GM23338 (cell line): ENCODE measurements around the gene FBXO34. TPM values are rescaled to one million over a fixed set of nuclear protein-coding genes. Genes with fewer than 3 reads are reported as not detected.

ENCODE experiments used
- ATAC-seq: fragments of 200-7000 bp; cut with Tn5 transposase; 3 replicates; pipeline ENCODE4 v1.9.1; 2020
- DNase-seq: peaks from one replicate; pipeline ENCODE4 v3.0.0-alpha.2; 2015; ENCODE audit warnings: low spot score
- H2AFZ ChIP-seq: fragments of 200-600 bp; sonication (generic); 2 replicates; pipeline ENCODE4 v1.8.0; 2016; ENCODE audit warnings: antibody characterized with exemption, mild to moderate bottlenecking, moderate library complexity
- H3F3A ChIP-seq: fragments of 200-600 bp; sonication (generic); replicated peaks from 2 replicates; pipeline ENCODE4 v1.8.0; 2017; ENCODE audit warnings: antibody characterized with exemption, mixed run types, low read depth
- H3K27ac ChIP-seq: fragments of 200-600 bp; sonication (generic); 2 replicates; pipeline ENCODE4 v1.6.1; 2016; ENCODE audit warnings: low read depth
- H3K27me3 ChIP-seq: fragments of 200-600 bp; sonication (generic); 2 replicates; pipeline ENCODE4 v1.8.0; 2016; ENCODE audit warnings: mild to moderate bottlenecking, mixed run types, moderate library complexity; ENCODE audit not compliant: insufficient read depth
- H3K36me3 ChIP-seq: fragments of 200-600 bp; sonication (generic); 2 replicates; pipeline ENCODE4 v1.8.0; 2016; ENCODE audit warnings: mild to moderate bottlenecking; ENCODE audit not compliant: insufficient read depth
- H3K4me1 ChIP-seq: fragments of 200-600 bp; sonication (generic); 2 replicates; pipeline ENCODE4 v1.8.0; 2016; ENCODE audit warnings: mild to moderate bottlenecking, moderate library complexity; ENCODE audit not compliant: insufficient read depth
- H3K4me2 ChIP-seq: fragments of 200-600 bp; sonication (generic); 2 replicates; pipeline ENCODE4 v1.7.1; 2017; ENCODE audit warnings: mixed run types
- H3K4me3 ChIP-seq: fragments of 200-600 bp; sonication (generic); 2 replicates; pipeline ENCODE4 v1.6.1; 2016; ENCODE audit warnings: mixed run types
- H3K79me2 ChIP-seq: fragments of 200-600 bp; sonication (generic); replicated peaks from 2 replicates; pipeline ENCODE4 v1.8.0; 2017; ENCODE audit warnings: mild to moderate bottlenecking; ENCODE audit not compliant: insufficient read depth
- H3K9me2 ChIP-seq: fragments of 200-600 bp; sonication (generic); 2 replicates; pipeline ENCODE4 v1.8.0; 2017; ENCODE audit not compliant: insufficient read depth
- H4K20me1 ChIP-seq: fragments of 200-600 bp; sonication (generic); replicated peaks from 2 replicates; pipeline ENCODE4 v1.8.0; 2017; ENCODE audit warnings: mild to moderate bottlenecking; ENCODE audit not compliant: insufficient read depth
- H3K27ac Mint-ChIP-seq: 2 replicates; pipeline ENCODE4 v1.8.0; 2020; ENCODE audit warnings: inconsistent platforms, mild to moderate bottlenecking, moderate library complexity, mixed read lengths
- H3K27me3 Mint-ChIP-seq: 3 replicates; pipeline ENCODE4 v1.8.0; 2022; ENCODE audit warnings: low read depth, mild to moderate bottlenecking, moderate library complexity, mixed read lengths, inconsistent platforms; ENCODE audit not compliant: insufficient read depth, poor library complexity
- H3K36me3 Mint-ChIP-seq: 3 replicates; pipeline ENCODE4 v1.8.0; 2021; ENCODE audit warnings: low read depth, mild to moderate bottlenecking, inconsistent platforms, moderate library complexity, mixed read lengths
- H3K4me1 Mint-ChIP-seq: 3 replicates; pipeline ENCODE4 v1.8.0; 2020; ENCODE audit warnings: mild to moderate bottlenecking, inconsistent platforms, mixed read lengths
- H3K4me3 Mint-ChIP-seq: 3 replicates; pipeline ENCODE4 v1.8.0; 2021; ENCODE audit warnings: moderate library complexity, mild to moderate bottlenecking, inconsistent platforms, mixed read lengths
- H3K9me3 Mint-ChIP-seq: 3 replicates; pipeline ENCODE4 v1.8.0; 2020; ENCODE audit warnings: moderate library complexity, mild to moderate bottlenecking, inconsistent platforms, mixed read lengths
- CREB1 ChIP-seq: fragments of 250-450 bp; sonication (Bioruptor Pico); IDR thresholded peaks from 2 replicates; pipeline ENCODE4 v1.5.0; 2020; ENCODE audit warnings: low read depth, mild to moderate bottlenecking, moderate library complexity
- ETS1 ChIP-seq: IDR thresholded peaks from 2 replicates; pipeline ENCODE4 v1.6.1; 2016; ENCODE audit warnings: antibody characterized with exemption
- EZH2 ChIP-seq: fragments of 200-600 bp; sonication (generic); IDR thresholded peaks from one replicate; pipeline ENCODE4 v1.8.0; 2017; ENCODE audit warnings: antibody characterized with exemption, mild to moderate bottlenecking, low read depth; ENCODE audit not compliant: unreplicated experiment
- EZH2phosphoT487 ChIP-seq: fragments of 200-600 bp; sonication (generic); IDR thresholded peaks from one replicate; pipeline ENCODE4 v1.8.1; 2018; ENCODE audit warnings: antibody characterized with exemption; ENCODE audit not compliant: unreplicated experiment
- JUNB ChIP-seq: IDR thresholded peaks from one replicate; pipeline ENCODE4 v1.6.1; 2016; ENCODE audit warnings: antibody characterized with exemption; ENCODE audit not compliant: unreplicated experiment
- NANOG ChIP-seq: IDR thresholded peaks from 2 replicates; pipeline ENCODE4 v1.6.1; 2016; ENCODE audit warnings: antibody characterized with exemption, borderline replicate concordance
- POLR2AphosphoS5 ChIP-seq: IDR thresholded peaks from 2 replicates; pipeline ENCODE4 v1.6.1; 2016; ENCODE audit warnings: antibody characterized with exemption, low read depth
- REST ChIP-seq: IDR thresholded peaks from one replicate; pipeline ENCODE4 v1.6.1; 2018; ENCODE audit warnings: antibody characterized with exemption; ENCODE audit not compliant: unreplicated experiment
- STAT1 ChIP-seq: IDR thresholded peaks from one replicate; pipeline ENCODE4 v1.6.1; 2016; ENCODE audit warnings: antibody characterized with exemption; ENCODE audit not compliant: unreplicated experiment
- ZNF114 ChIP-seq: fragments of 250-450 bp; sonication (Bioruptor Pico); IDR thresholded peaks from 2 replicates; pipeline ENCODE4 v1.5.0; 2020; ENCODE audit warnings: mild to moderate bottlenecking, moderate library complexity
- ZNF462 ChIP-seq: fragments of 250-450 bp; sonication (Bioruptor Pico); IDR thresholded peaks from 2 replicates; pipeline ENCODE4 v1.5.0; 2020; ENCODE audit warnings: mild to moderate bottlenecking, moderate library complexity
- polyA plus RNA-seq: library from polyadenylated mRNA; unstranded; fragments of >200 nt; fragmentation: Nextera tagmentation; extraction: Ambion mirVana; gene quantifications from 2 replicates; pipeline ENCODE4 v1.2.1, GENCODE V29; 2016
- total RNA-seq: library from RNA; depleted of rRNA; stranded (reverse); fragments of >200 nt; shearing (Covaris generic); gene quantifications from 2 replicates; pipeline ENCODE4 v1.2.3, GENCODE V29; 2014

Gene FBXO34
- total and polyA plus RNA-seq, 2 experiments from 2014 or later = 9.4 to 13.4 TPM

GRCh38 chr14:55388160-55388559 lies 116.9 kb downstream of the FBXO34 start:
- ATAC-seq = no peak
- Mint-ChIP-seq H3K9me3 (no peaks in the 10 kb centered on the region), H3K4me1 (no peaks in the 10 kb centered on the region), H3K36me3 (peaks cover 8% of the 10 kb centered on the region), H3K27ac (no peak overlapping the region), H3K27me3 (no peaks in the 10 kb centered on the region), H3K4me3 (no peak overlapping the region)
- Histone ChIP-seq H4K20me1 (peaks cover 8% of the 10 kb centered on the region), H3K79me2 (no peaks in the 10 kb centered on the region), H3K36me3 (peaks cover 5% of the 10 kb centered on the region; the same call in 1 of the 2 replicates), H3K4me2 (no peak overlapping the region), H3K4me1 (no peaks in the 10 kb centered on the region), H2AFZ (no peak overlapping the region), H3F3A (no peaks in the 10 kb centered on the region), H3K27me3 (no peaks in the 10 kb centered on the region), H3K4me3 (no peak overlapping the region), H3K9me2 (no peaks in the 10 kb centered on the region), H3K27ac (no peak overlapping the region)
- no peak for TF ChIP-seq REST
- no peak for TF ChIP-seq NANOG
- no peak for TF ChIP-seq JUNB
- TF ChIP-seq EZH2 = no peak
- no peak for TF ChIP-seq ETS1
- no peak for DNase-seq

- Mint-ChIP-seq H3K36me3 (peaks cover 9% of the 10 kb centered on the region), H3K27ac (no peak overlapping the region), H3K9me3 (no peaks in the 10 kb centered on the region), H3K4me1 (no peaks in the 10 kb centered on the region), H3K27me3 (no peaks in the 10 kb centered on the region), H3K4me3 (no peak overlapping the region)
- Histone ChIP-seq H3K36me3 (peaks cover 5% of the 10 kb centered on the region; the same call in 1 of the 2 replicates), H3K9me2 (no peaks in the 10 kb centered on the region), H3K27ac (no peak overlapping the region), H3K27me3 (no peaks in the 10 kb centered on the region), H2AFZ (no peak overlapping the region), H3K79me2 (no peaks in the 10 kb centered on the region), H3F3A (no peaks in the 10 kb centered on the region), H4K20me1 (peaks cover 8% of the 10 kb centered on the region), H3K4me3 (no peak overlapping the region), H3K4me2 (no peak overlapping the region), H3K4me1 (no peaks in the 10 kb centered on the region)
- ATAC-seq (no peak), DNase-seq (no peak)
- TF ChIP-seq EZH2phosphoT487 (no peak), STAT1 (no peak), ZNF114 (CRISPR knock-in tag) (no peak), ZNF462 (no peak), CREB1 (CRISPR knock-in tag) (no peak), NANOG (no peak), ETS1 (no peak), POLR2AphosphoS5 (no peak)
Measured at GRCh38 chr14:55389330-55389729, 118.1 kb downstream of the FBXO34 start.
